Activated effector memory CD4-positive, alpha-beta T cell treated with Interleukin-2 at 50 U/mL for 16 hours (primary cell): ENCODE results near the gene ACER1.
A peak's percentile ranks its signal among the peaks of the same experiment; 100 is the strongest.

ENCODE experiments used
- DNase-seq: peaks from one replicate; pipeline ENCODE4 v3.0.0-alpha.2; 2020

The ACER1 gene

GRCh38 chr19:6263735-6264444 lies 69.5 kb downstream of the ACER1 start:
- no peak for DNase-seq

- no peak for DNase-seq
Measured at GRCh38 chr19:6263306-6263705, 70.1 kb downstream of the ACER1 start.

DNA sequence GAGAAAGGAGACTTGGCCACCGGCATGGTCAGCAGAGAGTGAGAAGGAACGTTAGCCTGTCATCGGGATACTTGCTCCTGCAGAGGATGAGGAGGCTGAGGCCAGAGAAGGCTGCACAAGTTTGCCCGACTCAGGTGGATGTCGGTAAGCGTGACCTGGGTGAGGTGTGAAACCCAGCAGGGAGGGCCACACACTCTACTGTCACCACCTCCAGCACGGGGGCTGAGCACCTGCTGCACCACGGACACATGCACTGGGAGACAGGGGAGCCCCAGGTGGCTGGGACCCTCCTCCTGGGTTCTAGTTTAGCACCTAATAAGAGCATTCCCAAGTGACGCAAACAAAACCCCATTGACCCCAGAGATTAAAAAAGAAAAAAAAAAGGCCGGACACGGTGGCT lies 70.9 kb downstream of the ACER1 start:
- no peak for DNase-seq

DNA sequence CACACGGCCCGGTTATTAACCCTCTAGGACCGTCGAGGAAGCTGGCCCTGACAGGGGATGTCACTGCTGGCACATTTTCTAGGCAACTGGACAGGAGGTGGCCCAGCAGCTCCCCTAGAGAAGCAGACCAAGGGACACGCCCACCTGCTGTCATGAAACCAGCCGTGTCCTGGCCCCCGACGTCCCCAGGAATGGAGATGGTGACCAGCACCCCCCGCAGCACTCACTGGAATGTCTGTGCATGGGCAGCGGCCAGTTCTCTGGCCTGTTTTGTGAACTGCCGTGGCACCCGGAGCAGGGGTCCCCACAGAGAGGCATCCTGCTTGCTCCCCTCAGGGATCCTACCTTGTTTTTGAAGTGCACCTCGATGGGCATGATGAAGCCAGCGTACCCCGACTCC lies 71.5 kb downstream of the ACER1 start:
- DNase-seq, result no peak

DNA sequence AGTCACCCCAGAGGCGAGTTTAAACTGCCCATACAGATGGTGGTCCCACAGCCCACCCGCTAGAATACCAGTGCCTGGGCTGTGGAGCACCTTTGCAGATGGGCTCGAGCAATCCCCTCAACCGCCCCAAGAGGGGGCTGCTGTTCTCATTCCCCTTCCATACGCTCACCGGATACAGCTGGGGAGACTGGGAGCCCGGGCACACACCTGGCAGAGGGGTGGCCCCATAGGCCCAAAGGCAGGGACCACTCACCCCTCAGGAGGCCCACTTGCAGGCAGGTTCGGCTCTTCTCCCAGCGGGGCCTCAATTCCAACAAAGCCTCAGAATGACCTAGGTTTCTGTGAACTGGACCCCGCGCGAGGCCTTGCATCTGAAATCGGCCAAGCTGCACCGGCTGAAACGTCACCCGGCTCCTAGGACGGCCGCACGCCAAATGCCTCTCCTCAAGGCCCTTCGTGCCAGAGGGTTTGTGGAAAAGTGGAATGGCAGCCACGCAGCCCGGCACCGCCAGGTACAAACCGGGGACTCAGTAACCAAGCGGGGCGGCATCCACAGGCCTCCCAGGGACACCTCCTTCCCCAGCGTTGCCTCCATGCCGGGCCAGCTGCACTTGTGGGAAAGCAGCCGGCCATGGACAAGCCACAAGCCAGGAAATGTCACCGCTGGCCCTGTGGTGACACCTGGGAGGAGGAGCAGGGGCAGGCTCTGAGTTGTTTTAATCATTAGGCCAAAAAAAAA lies 72.3 kb downstream of the ACER1 start:
- DNase-seq, result peak; percentile 9

DNA sequence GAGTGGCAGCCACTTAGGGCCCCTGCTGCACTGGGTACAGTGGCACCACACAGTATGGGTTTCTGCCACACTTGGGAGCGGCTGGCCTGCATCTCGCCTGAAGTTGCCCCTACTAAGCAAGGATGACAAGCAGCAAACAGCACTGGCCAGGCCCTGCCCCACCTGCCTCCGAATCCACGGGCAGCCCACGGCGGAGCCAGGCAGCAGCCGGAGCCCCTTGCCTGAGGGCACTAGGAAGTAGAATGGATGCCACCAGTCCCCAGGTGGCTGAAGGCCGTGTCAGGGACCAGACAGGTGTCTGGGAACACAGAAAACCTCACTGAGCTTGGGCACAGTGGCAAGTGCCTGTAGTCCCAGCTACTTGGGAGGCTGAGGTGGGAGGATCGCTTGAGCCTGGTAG lies 73.0 kb downstream of the ACER1 start:
- DNase-seq, result no peak

DNA sequence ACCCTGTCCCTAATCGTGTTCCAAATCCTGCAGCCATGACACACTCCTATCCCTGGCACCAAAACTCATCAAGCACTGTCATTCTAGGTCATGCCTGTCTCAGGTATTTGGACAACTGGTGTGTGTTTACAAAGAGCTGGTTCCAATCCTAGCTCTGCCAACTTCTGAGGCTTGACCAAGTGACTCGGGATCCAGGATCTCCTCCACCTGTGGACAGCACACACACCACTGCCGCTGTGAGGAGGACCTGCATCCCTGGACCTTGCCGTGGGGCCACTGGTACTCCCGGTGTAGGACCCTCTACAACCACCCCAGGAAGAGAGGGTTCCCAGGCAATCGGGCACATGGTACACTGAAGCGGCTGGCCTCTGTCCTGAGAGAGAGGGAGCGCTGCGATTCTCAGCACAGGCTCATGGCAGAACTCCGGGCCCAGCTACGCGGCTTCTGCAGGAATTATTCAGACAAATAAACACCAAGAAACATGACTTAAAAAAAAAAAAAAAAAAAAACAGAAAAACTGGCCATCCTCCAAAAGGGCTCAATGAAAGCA lies 74.0 kb downstream of the ACER1 start:
- DNase-seq, result no peak

DNA sequence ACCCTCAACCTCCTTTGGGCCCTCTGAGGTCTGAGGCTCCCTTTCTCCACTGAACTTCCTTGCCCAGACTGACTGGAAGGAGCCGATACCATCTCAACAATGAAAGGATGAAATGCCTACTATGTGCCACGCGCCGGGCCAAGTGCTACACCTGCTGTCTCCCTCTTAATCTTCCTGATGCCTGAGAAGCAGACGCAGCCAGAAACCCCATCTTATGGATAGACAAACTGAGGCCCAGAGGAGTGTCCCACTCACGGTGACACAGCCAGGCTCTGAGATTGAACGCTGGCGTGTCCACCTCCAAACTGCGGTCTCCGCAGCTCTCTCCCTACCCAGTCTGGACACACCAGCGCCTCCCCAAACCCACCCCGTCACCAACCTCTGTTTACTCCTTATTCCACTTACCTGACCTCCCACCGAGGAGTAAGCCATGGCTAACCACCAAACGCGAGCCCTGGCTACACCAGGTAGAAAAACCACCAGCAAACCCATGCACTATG lies 74.5 kb downstream of the ACER1 start:
- no peak for DNase-seq
